Testis (tissue), 2 donors: ENCODE results near the gene FTHL17.
A peak's percentile ranks its signal among the peaks of the same experiment; 100 is the strongest.

Experiments
- POLR2A ChIP-seq: fragments of 450-650 bp; IDR thresholded peaks from one replicate; pipeline ENCODE4 v1.6.1; 2017; ENCODE audit warnings: antibody characterized with exemption, mild to moderate bottlenecking, moderate library complexity
- TF ChIP-seq, protein P1 (sequence below), 3 experiments: fragments of 450-650 bp in 2 of 3; fragments of 200-600 bp in 1 of 3; sonication (generic) in 1 of 3; IDR thresholded peaks; one replicate each; pipeline ENCODE4 v1.5.1; 2016 to 2019; ENCODE audit warnings: antibody characterized with exemption in 3 of 3, mild to moderate bottlenecking in 2 of 3, moderate library complexity in 1 of 3

DNA sequence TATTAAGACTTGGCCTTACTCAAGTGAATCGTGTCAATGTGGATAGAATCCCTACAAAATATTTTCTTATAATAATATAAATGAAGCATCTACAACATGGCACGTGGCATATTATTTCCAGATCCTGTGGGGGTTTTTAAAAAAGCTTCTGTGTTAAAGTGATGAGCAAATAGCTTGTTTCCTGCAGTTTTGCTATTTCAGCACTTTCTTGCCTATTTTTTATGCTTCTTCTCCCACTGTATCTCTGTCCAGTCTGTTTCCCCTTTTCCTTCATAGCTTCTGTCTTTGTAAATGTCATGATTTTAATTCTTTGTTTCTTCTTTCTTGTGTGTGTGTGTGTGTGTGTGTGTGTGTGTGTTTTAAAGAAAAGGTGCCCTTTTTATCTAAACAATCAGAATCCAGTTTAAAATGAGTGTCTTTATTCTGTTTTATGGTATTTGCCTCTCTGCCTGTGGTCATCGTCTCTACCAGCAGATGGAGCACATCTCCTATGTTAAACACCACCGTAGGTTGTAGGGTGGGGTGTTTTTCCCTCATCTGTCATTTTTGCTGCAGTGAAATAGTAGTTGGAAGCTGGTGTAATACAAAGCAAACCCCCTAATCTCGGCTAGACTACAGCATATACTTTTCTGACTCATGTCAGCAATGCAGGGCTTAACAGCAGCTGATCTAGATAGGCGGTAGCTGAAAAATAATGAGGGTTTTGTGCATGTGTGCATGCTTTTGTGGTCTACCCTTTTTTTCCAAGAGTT, 33.1 kb downstream of the FTHL17 start:
- TF ChIP-seq, protein P1, sequence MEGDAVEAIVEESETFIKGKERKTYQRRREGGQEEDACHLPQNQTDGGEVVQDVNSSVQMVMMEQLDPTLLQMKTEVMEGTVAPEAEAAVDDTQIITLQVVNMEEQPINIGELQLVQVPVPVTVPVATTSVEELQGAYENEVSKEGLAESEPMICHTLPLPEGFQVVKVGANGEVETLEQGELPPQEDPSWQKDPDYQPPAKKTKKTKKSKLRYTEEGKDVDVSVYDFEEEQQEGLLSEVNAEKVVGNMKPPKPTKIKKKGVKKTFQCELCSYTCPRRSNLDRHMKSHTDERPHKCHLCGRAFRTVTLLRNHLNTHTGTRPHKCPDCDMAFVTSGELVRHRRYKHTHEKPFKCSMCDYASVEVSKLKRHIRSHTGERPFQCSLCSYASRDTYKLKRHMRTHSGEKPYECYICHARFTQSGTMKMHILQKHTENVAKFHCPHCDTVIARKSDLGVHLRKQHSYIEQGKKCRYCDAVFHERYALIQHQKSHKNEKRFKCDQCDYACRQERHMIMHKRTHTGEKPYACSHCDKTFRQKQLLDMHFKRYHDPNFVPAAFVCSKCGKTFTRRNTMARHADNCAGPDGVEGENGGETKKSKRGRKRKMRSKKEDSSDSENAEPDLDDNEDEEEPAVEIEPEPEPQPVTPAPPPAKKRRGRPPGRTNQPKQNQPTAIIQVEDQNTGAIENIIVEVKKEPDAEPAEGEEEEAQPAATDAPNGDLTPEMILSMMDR (IDR thresholded peaks at IDR 0.05), result peak; percentile 32 to 57 (median 49)
- TF ChIP-seq POLR2A, result no peak
